ENCODE measurements around the gene FKBP1C. TPM values are rescaled to one million over a fixed set of nuclear protein-coding genes. Genes with fewer than 3 reads are reported as not detected.

Gene FKBP1C
- total and polyA plus RNA-seq, 2 donors (not counting 3 experiments of a cell fraction or from before 2014, with no cell fraction given), result 2.0 to 7.7 TPM

GRCh38 chr6:63193324-63193723 lies 17.9 kb upstream of the FKBP1C start:
- no peaks in the 10 kb centered on the region for H3K27me3 ChIP-seq (ENCODE audit: control insufficient read depth in 2 of 2, insufficient read depth in 2 of 2, low read length in 2 of 2)
- no peak for FAIRE-seq
- no peak for DNase-seq (ENCODE audit: low read depth, low spot score)
- no peak overlapping the region for H3K27ac ChIP-seq (ENCODE audit: insufficient read depth, low read depth, low read length)
- intact Hi-C loops (cut with micrococcal nuclease) (no loop called here), dilution Hi-C loops (cut with MboI; ENCODE audit: extremely low pct_ligation_motif_present, low sequenced_read_pairs) (no loop called here)
- POLR2A ChIA-PET, result no interaction called here
- no peak overlapping the region for H2AFZ ChIP-seq (ENCODE audit: low read depth, low read length)
- H4K20me1 ChIP-seq (replicated peaks; ENCODE audit: control insufficient read depth, extremely low read depth, insufficient read depth, low read length), result no peaks in the 10 kb centered on the region
- H3K9ac ChIP-seq (replicated peaks; ENCODE audit: extremely low read depth, insufficient read depth, low read length), result no peak overlapping the region
- H3K4me1 ChIP-seq (ENCODE audit: control insufficient read depth, extremely low read depth, insufficient read depth, low read length), result no peaks in the 10 kb centered on the region
- H3K9me3 ChIP-seq (replicated peaks; ENCODE audit: control insufficient read depth, insufficient read depth, low read length), result no peaks in the 10 kb centered on the region
- no peak overlapping the region for H3K4me2 ChIP-seq (ENCODE audit: insufficient read depth, low read length)
- no peak overlapping the region for H3K4me3 ChIP-seq (replicated peaks in 1 of 3; ENCODE audit: insufficient read depth in 1 of 3, low read depth in 1 of 3, low read length in 3 of 3)
- no peaks in the 10 kb centered on the region for H3K79me2 ChIP-seq (ENCODE audit: control insufficient read depth, insufficient read depth, low read length)
- no peaks in the 10 kb centered on the region for H3K36me3 ChIP-seq (ENCODE audit: control insufficient read depth in 2 of 2, extremely low read depth in 1 of 2, insufficient read depth in 2 of 2, low read length in 2 of 2)
- CTCF ChIA-PET, result no interaction called here
- no peaks in the 10 kb centered on the region for H3K9me1 ChIP-seq (replicated peaks; ENCODE audit: control insufficient read depth, extremely low read depth, insufficient read depth, low read length)
- TF ChIP-seq POLR2A (IDR thresholded peaks at IDR 0.05; ENCODE audit: low read depth, low read length), result no peak
- TF ChIP-seq JUN (IDR thresholded peaks at IDR 0.05; ENCODE audit: borderline replicate concordance, insufficient read depth, insufficient read length, low read depth), result no peak
- no peak for TF ChIP-seq POLR2AphosphoS5 (IDR thresholded peaks at IDR 0.05; ENCODE audit: insufficient read depth, low read depth, low read length)
- TF ChIP-seq EZH2 (IDR thresholded peaks at IDR 0.05; ENCODE audit: borderline replicate concordance, low read depth, low read length, severe bottlenecking), result no peak
- TF ChIP-seq, protein P1, sequence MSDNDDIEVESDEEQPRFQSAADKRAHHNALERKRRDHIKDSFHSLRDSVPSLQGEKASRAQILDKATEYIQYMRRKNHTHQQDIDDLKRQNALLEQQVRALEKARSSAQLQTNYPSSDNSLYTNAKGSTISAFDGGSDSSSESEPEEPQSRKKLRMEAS (IDR thresholded peaks at IDR 0.05; ENCODE audit: insufficient read depth, insufficient read length), result no peak
- no peak for TF ChIP-seq MYC (IDR thresholded peaks at IDR 0.05; ENCODE audit: low read depth, low read length)
- no peak for TF ChIP-seq GATA2 (IDR thresholded peaks at IDR 0.05; ENCODE audit: insufficient read depth, insufficient read length, low read depth, low read length)
- no peak for TF ChIP-seq FOS (IDR thresholded peaks at IDR 0.05; ENCODE audit: borderline replicate concordance, insufficient read depth, low read length)
- no peak for TF ChIP-seq CTCF (IDR thresholded peaks at IDR 0.05; ENCODE audit: extremely low read depth in 1 of 2, insufficient read depth in 1 of 2, low read depth in 1 of 2, low read length in 2 of 2)
- no TSS peak for BruUV-seq (replicated peaks)

Measured in endothelial cell of umbilical vein (primary cell).